K562 (cell line): Measurements from ENCODE around the gene MYG1. TPM values are rescaled to one million over a fixed set of nuclear protein-coding genes. Genes with fewer than 3 reads are reported as not detected.

Source experiments
- BCOR ChIP-seq: fragments of 450-650 bp; IDR thresholded peaks from 2 replicates; pipeline ENCODE4 v1.6.1; 2016
- BMI1 ChIP-seq: fragments of 150-350 bp; IDR thresholded peaks from 2 replicates; pipeline ENCODE4 v1.6.1; 2014; ENCODE audit warnings: low read length
- CBX8 ChIP-seq: fragments of 200-600 bp; sonication (generic); IDR thresholded peaks from 2 replicates; pipeline ENCODE4 v1.6.1; 2012; ENCODE audit warnings: borderline replicate concordance, mixed run types, low read depth, mild to moderate bottlenecking, moderate library complexity, mixed read lengths, low read length, control low read depth, inconsistent platforms; ENCODE audit not compliant: poor library complexity, severe bottlenecking; ENCODE audit errors: extremely low read depth
- DIDO1 ChIP-seq: fragments of 450-650 bp; IDR thresholded peaks from 2 replicates; pipeline ENCODE4 v1.6.1; 2016; ENCODE audit warnings: low read depth, missing biosample characterization, missing genetic modification characterization
- ELF2 ChIP-seq: fragments of 250-450 bp; sonication (Bioruptor Pico); IDR thresholded peaks from 2 replicates; pipeline ENCODE4 v1.5.0; 2021; ENCODE audit warnings: mild to moderate bottlenecking
- EZH2 ChIP-seq: IDR thresholded peaks from 2 replicates; pipeline ENCODE4 v1.6.1; 2012; ENCODE audit warnings: low read depth, mild to moderate bottlenecking, inconsistent platforms, low read length, borderline replicate concordance
- HCFC1 ChIP-seq: IDR thresholded peaks from 2 replicates; pipeline ENCODE4 v1.6.1; 2012; ENCODE audit warnings: low read depth, low read length, improper control_type of control experiment
- MAX ChIP-seq: sonication (generic); formaldehyde crosslinking; IDR thresholded peaks from 2 replicates; pipeline ENCODE4 v1.9.0; 2022; ENCODE audit warnings: mild to moderate bottlenecking, missing genetic modification reagents
- PHF21A ChIP-seq: fragments of 450-650 bp; IDR thresholded peaks from 2 replicates; pipeline ENCODE4 v1.6.1; 2017; ENCODE audit warnings: low read depth, borderline replicate concordance
- RBM17 ChIP-seq: fragments of 200-400 bp; formaldehyde crosslinking; IDR thresholded peaks from 2 replicates; pipeline ENCODE4 v1.6.1; 2017; ENCODE audit warnings: low read depth, mild to moderate bottlenecking, low read length, borderline replicate concordance
- SIN3A ChIP-seq, 2 experiments: fragments of 150-350 bp in 1 of 2; IDR thresholded peaks; 2 replicates each; pipeline ENCODE4 v1.6.1; 2011 to 2016; ENCODE audit warnings: borderline replicate concordance in 2 of 2, low read depth in 2 of 2, low read length in 2 of 2, mild to moderate bottlenecking in 2 of 2, moderate library complexity in 2 of 2; ENCODE audit not compliant: control insufficient read depth in 1 of 2
- SP2 ChIP-seq: IDR thresholded peaks from 2 replicates; pipeline ENCODE4 v1.6.1; 2011; ENCODE audit warnings: mild to moderate bottlenecking, low read depth, low read length, moderate library complexity; ENCODE audit not compliant: poor library complexity, severe bottlenecking; ENCODE audit errors: extremely low read depth
- SPI1 ChIP-seq: IDR thresholded peaks from 2 replicates; pipeline ENCODE4 v1.6.1; 2011; ENCODE audit warnings: low read depth, low read length, control low read depth, borderline replicate concordance
- TGIF2 ChIP-seq: sonication (generic); formaldehyde crosslinking; IDR thresholded peaks from 2 replicates; pipeline ENCODE4 v1.8.1; 2022; ENCODE audit warnings: mild to moderate bottlenecking, missing genetic modification reagents, moderate library complexity
- TRIM28 ChIP-seq: fragments of 450-650 bp; IDR thresholded peaks from 2 replicates; pipeline ENCODE4 v1.6.1; 2017
- ZKSCAN8 ChIP-seq: fragments of 200-800 bp; sonication (Bioruptor generic); IDR thresholded peaks from 2 replicates; pipeline ENCODE4 v1.6.1; 2016; ENCODE audit warnings: missing genetic modification characterization, missing compliant biosample characterization
- ZNF184 ChIP-seq: sonication (generic); formaldehyde crosslinking; IDR thresholded peaks from 2 replicates; pipeline ENCODE4 v1.5.0; 2020; ENCODE audit warnings: missing genetic modification reagents
- ZNF224 ChIP-seq: sonication (generic); formaldehyde crosslinking; IDR thresholded peaks from 2 replicates; pipeline ENCODE4 v1.8.0; 2022; ENCODE audit warnings: mild to moderate bottlenecking, missing genetic modification reagents
- polyA plus RNA-seq, 8 experiments: library from polyadenylated mRNA; depleted of rRNA in 4 of 8; stranded (reverse) in 5 of 8; unstranded in 3 of 8; fragments of >200 nt; fragmentation: Nextera tagmentation in 2 of 8; fragmentation: Illumina TruSeq in 1 of 8; extraction: Ambion mirVana in 2 of 8; extraction: Trizol in 1 of 8; gene quantifications; 2 replicates each; pipeline versions ENCODE4 v1.2.1 to v1.2.3, GENCODE V29; 2011 to 2014; ENCODE audit warnings: inconsistent platforms in 1 of 8, missing spikeins in 1 of 8
- total RNA-seq, 7 experiments: library from RNA; depleted of rRNA in 6 of 7; stranded (reverse); fragments of >200 nt in 6 of 7; fragmentation: Illumina TruSeq in 2 of 7; extraction: Trizol in 2 of 7; gene quantifications; 2 replicates each; pipeline versions ENCODE4 v1.2.1 to v1.2.3, GENCODE V29; 2011 to 2021; ENCODE audit warnings: low replicate concordance in 1 of 7
- TF ChIP-seq, protein P1 (sequence below): fragments of 450-650 bp; IDR thresholded peaks from 2 replicates; pipeline ENCODE4 v1.7.0; 2016; ENCODE audit warnings: borderline replicate concordance
- TF ChIP-seq, protein P2 (sequence below), 2 experiments: fragments of 450-650 bp; IDR thresholded peaks; 2 replicates each; pipeline ENCODE4 v1.6.1; 2018; ENCODE audit warnings: mild to moderate bottlenecking in 2 of 2, low read depth in 1 of 2; ENCODE audit not compliant: partially characterized antibody in 2 of 2

Gene MYG1
- total and polyA plus RNA-seq, 9 of the 15 experiments (the other 6 are each of a cell fraction or from before 2014, with no cell fraction given) = 0.45 to 5.6 (median 2.1) TPM

DNA sequence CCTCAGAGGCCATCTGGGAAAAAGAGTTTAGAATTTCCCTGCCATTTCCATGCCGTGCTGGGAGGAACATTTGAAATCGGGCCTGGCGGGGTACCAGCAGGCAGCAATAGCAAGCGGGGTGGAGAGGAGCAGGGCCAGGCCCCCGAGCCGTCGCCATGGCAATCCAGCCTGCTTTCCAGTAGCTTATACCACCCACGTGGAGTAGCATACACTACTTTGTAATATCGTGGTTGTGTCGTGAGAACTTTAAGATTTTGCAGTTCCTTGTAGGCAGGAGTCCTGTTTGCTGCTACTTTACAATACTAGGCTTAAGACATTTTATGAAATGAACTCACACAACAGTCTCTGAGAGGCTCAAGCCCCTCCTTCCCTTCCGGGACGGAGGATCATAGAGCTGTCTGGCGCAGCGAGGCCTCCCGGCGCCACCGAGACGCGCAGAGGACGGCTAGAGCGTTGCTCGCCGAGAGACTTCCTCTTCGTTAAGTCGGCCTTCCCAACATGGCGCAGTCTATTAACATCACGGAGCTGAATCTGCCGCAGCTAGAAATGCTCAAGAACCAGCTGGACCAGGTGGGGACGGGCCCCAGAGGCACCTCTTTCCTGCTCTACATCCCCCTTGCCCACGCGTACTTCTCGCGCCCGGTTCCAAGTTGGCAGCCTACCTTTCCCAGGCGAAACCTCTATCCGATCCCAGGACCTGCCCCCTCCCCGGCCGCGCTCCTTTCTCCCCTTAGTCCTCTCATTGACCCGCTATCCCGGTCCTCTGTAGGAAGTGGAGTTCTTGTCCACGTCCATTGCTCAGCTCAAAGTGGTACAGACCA, 4.2 kb upstream of the MYG1 start, which contains the start of gene PFDN5 (continued):
- no peak for TF ChIP-seq EZH2
- TF ChIP-seq DIDO1 (tag) = peak; percentile 79; the same call in 1 of the 2 replicates
- no peak for TF ChIP-seq CBX8
- peak; percentile 79 for TF ChIP-seq HCFC1
- no peak for TF ChIP-seq TGIF2 (CRISPR knock-in tag)
- TF ChIP-seq TRIM28 = peak; percentile 87
- TF ChIP-seq PHF21A = no peak
- no peak for TF ChIP-seq ZKSCAN8 (CRISPR knock-in tag)
- TF ChIP-seq ZNF184 (CRISPR knock-in tag) = no peak
- peak; percentile 79 for TF ChIP-seq ELF2 (CRISPR knock-in tag)
- TF ChIP-seq SIN3A (IDR thresholded peaks at IDR 0.05; ENCODE audit: borderline replicate concordance in 2 of 2, control insufficient read depth in 1 of 2, low read depth in 2 of 2, low read length in 2 of 2) = peak; percentile 81 to 85; a peak in 3 of 4 replicates
- peak; percentile 100 for TF ChIP-seq SP2
- TF ChIP-seq SPI1 = peak; percentile 97
- no peak for TF ChIP-seq BCOR
- peak; percentile 83; the same call in 1 of the 2 replicates for TF ChIP-seq MAX (CRISPR knock-in tag)
- TF ChIP-seq RBM17 = no peak
- no peak for TF ChIP-seq ZNF224 (CRISPR knock-in tag)
- TF ChIP-seq, protein P1, sequence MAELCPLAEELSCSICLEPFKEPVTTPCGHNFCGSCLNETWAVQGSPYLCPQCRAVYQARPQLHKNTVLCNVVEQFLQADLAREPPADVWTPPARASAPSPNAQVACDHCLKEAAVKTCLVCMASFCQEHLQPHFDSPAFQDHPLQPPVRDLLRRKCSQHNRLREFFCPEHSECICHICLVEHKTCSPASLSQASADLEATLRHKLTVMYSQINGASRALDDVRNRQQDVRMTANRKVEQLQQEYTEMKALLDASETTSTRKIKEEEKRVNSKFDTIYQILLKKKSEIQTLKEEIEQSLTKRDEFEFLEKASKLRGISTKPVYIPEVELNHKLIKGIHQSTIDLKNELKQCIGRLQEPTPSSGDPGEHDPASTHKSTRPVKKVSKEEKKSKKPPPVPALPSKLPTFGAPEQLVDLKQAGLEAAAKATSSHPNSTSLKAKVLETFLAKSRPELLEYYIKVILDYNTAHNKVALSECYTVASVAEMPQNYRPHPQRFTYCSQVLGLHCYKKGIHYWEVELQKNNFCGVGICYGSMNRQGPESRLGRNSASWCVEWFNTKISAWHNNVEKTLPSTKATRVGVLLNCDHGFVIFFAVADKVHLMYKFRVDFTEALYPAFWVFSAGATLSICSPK = no peak
- TF ChIP-seq, protein P2, sequence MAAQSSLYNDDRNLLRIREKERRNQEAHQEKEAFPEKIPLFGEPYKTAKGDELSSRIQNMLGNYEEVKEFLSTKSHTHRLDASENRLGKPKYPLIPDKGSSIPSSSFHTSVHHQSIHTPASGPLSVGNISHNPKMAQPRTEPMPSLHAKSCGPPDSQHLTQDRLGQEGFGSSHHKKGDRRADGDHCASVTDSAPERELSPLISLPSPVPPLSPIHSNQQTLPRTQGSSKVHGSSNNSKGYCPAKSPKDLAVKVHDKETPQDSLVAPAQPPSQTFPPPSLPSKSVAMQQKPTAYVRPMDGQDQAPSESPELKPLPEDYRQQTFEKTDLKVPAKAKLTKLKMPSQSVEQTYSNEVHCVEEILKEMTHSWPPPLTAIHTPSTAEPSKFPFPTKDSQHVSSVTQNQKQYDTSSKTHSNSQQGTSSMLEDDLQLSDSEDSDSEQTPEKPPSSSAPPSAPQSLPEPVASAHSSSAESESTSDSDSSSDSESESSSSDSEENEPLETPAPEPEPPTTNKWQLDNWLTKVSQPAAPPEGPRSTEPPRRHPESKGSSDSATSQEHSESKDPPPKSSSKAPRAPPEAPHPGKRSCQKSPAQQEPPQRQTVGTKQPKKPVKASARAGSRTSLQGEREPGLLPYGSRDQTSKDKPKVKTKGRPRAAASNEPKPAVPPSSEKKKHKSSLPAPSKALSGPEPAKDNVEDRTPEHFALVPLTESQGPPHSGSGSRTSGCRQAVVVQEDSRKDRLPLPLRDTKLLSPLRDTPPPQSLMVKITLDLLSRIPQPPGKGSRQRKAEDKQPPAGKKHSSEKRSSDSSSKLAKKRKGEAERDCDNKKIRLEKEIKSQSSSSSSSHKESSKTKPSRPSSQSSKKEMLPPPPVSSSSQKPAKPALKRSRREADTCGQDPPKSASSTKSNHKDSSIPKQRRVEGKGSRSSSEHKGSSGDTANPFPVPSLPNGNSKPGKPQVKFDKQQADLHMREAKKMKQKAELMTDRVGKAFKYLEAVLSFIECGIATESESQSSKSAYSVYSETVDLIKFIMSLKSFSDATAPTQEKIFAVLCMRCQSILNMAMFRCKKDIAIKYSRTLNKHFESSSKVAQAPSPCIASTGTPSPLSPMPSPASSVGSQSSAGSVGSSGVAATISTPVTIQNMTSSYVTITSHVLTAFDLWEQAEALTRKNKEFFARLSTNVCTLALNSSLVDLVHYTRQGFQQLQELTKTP (IDR thresholded peaks at IDR 0.05; ENCODE audit: low read depth in 1 of 2, partially characterized antibody in 2 of 2) = peak in 1 of 2 experiments; percentile 37
- peak; percentile 78 for TF ChIP-seq BMI1
